GM21619 (cell line): ENCODE results near the gene PRKCE.

Experiments used
- ATAC-seq: cut with Tn5 transposase; IDR thresholded peaks from one replicate; pipeline ENCODE4 v1.9.1; 2021; ENCODE audit not compliant: unreplicated experiment

Gene PRKCE

DNA sequence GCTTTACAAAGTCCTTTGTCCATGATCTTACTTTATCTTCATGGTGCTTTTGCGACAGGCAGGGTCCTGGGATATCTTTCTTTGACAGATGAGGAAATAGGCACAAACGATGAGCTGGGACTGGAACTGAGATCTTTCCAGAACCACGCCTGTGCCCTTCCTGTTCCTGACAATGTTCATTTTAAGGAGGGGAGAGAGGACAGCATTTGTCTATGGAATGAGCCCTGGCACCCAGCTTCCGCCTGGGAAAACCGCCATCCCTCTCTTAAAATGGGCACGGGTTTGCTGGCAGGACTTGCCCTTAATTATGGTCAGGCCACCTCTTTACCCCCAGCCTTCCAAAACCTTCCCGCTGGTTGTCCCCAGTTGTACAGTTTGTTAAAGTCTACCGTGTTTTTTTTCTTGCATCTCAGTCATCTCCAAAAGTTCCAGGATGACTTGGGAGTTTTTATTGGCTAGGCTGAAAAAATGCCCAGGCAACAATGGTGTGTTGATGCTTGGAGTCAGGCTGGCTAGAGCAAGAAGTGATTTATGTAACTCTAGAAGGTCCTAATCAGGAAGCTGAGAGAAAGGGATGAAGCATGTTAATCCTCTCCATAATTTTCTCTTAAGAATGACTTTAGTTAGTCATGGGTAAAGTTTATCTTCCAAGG, 380.8 kb downstream of the PRKCE start:
- ATAC-seq: no peak

DNA sequence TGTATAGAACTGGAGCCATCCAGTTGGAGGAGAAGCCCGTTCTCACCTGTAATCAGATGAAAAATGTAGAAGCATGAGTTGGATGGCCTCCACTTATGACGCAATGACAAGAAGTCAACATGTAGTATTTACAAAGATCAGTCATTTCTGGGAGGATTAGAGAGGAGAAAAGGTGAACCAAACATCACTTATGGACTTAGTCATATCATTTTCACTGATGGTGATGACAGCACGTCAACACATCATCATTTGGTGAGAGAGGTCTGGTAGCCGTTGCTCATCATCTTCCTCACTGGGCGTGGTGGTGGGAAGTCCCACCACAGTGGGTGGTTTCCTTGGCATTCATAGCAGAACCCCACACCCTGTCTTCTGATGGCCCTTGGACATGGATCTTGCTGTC, 381.5 kb downstream of the PRKCE start:
- ATAC-seq: no peak

DNA sequence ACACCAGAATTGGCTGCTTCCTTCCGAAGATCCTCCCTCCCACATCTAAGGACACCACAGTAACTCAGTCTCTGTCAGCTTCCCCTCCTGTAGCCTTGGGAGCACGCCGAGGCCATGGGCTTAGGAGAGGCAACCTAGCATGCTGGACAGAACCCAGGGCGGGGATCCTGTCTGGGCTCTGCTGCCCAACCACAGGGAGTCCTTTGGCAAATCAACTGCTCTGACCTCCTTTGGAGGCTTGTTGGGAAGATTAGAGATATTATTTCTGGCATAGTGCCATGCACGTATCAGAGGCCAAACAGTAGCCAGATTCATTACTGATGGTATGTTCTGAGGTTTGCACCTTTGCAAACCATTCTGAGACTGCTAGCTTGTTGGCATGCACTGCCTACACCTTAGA, 383.1 kb downstream of the PRKCE start:
- ATAC-seq: no peak

DNA sequence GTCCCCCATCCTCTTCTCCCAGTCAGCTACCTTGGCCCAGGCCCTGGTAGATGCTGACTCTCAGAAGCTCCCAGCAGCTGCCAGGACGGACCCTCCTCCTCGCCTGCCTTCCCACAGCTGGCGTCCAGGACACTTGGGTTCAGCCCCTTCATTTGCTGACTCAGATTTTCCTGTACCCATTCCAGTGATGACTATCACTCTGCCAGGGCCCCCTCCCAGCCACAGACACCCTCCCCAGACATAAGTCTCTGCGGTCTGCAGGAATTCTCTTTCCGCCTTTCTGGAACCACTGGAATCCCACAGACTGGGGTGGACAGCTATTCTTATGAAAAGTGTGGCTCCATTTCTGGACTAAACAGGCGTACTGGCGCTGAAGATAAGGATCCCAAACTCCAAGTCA, 385.5 kb downstream of the PRKCE start:
- no peak for ATAC-seq

DNA sequence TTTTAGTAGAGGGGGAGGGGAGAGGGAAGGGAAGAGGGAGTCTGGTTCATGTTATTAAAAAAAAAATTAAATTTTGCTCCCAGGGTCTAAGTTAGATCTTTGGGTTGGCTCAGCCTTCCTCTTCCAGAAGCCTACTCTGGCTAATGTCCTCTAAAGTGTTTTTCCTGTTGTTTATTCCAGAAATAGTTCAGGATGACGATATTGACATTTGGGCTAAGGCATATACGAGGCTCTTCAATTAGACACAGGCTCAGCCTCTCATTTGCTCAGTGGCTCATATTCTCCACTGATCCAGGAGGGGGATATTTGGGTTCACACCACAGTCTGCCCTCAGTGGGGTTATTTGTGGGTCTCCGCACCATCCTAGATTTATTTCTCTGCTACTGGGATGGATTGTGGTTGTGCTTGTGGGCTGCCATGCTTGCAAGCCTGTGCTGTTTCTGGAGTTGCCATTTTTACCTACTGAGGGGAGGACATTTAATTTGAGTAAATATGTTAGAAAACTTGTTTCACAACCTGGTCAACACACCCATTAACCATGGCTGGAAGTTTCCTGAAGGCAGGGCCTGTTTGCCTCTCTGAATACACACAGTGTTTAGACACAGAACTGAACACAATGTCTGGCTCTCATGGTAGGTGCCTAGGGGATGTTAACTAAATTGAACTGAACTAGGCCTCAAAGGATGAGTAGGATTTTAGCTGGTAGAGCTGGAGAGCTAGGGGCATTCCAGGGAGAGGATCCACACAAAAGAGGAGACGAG, 388.2 kb downstream of the PRKCE start:
- ATAC-seq: no peak

DNA sequence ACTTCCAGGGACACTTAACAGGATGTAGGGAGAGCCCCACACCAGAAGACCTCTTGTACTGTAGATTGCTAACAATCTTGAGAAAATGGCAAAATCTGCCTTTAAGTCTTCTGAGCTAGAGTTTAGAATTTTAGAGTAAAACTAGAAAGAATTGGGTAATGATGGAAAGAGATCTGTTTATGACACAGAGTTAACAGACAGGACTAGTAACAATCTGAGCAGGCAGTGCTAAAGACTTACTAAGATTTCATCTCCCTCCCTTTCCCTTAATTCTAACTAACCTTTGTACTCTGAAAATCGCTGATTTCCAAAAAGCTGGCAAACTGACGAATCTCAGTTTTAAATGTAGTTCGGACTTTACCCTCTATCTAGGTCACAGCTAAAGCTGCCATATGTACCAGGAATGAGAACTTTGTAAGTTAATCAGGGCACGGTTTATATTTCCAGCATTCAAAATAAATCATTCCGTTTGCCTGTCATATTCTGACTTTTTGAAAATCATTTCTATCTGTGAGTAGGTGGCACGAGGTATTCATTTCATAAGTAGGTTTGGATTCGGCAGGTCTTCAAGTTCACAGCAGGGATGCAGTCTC, 389.2 kb downstream of the PRKCE start:
- no peak for ATAC-seq

GRCh38 chr2:46041434-46041833, 390.0 kb downstream of the PRKCE start:
- ATAC-seq: no peak

- no peak for ATAC-seq
Measured at GRCh38 chr2:46042207-46042637, 390.7 kb downstream of the PRKCE start.

DNA sequence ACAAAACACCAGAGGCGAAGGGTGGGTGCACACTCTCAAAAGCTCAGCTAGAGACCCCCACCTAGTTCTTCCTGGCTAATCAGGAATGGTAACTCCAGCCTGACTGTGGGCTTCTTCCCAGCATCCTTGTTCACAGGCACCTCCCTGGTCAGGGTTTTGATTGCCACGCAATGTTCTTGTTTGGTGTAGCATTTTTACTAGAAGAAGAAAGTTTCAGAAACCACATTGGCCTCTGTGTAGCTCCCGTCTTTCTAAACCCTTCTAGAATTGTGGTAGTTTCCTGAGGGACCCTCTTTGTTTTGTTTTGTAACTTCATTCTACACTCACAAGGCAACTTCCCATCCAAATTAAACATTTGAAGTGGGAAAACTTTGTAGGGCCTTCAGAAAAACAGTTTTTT, 391.2 kb downstream of the PRKCE start:
- no peak for ATAC-seq

- no peak for ATAC-seq
Measured at GRCh38 chr2:46045888-46046287, 394.4 kb downstream of the PRKCE start.

DNA sequence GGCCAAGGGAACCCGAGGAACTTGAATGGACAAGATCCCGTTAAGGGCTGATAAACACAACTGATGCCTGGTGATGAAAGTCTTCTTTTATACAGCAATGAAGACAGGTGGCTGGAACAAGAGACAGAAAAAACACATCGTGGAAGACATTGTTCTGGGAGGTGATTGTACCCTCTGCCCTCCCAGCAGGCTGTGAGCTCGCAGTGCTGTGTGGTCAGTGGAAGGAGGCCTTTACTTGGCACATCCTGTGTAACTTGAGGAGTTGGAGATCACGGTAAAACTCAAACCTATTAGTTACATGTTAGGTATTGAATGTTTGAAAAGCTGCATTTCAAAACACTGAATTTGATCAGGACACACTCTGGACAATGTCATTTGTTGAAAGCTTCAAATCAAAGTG, 395.8 kb downstream of the PRKCE start:
- ATAC-seq: no peak

GRCh38 chr2:46048693-46049092, 397.2 kb downstream of the PRKCE start:
- no peak for ATAC-seq

DNA sequence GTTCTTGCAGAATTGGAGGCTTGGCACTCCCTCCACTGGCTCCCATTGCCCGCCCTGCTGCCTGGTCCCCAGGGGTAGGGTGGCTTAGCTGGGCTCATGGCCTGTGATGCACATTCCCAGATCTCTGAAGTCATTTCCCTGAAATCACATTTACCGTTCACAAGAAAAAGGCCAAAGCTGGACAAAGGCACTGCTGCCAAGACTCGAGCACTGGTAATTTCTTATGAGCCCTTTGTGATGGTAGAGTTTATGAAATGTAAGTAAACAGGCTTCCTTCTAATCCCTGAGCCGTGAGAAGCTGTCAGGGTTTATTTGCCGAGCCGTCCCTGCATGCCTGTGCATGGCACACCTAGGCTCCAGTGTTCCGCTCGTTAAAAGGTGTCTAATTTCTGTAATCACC, 398.6 kb downstream of the PRKCE start:
- no peak for ATAC-seq

GRCh38 chr2:46050489-46050888, 399.0 kb downstream of the PRKCE start:
- ATAC-seq: no peak

DNA sequence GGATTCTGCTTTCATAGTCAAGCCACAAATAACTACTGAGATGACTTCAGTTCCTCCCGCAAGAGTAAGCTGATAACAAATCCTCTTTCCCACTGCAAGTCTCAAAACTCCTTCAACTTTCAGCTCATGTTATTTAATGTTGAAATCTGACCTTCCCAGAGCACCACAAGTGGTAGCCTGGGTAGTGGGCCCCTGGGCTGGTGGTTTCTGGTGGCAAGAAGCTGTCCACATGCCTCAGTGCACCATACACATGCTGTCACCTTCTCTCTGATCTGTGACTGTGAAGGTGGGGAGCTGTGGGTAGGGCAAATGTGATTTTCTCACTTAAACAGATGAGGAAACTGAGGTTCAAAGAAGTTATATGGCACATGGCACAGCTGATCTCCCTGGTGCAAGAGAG, 399.6 kb downstream of the PRKCE start:
- no peak for ATAC-seq

GRCh38 chr2:46053564-46053963, 402.1 kb downstream of the PRKCE start:
- ATAC-seq: no peak

- ATAC-seq: no peak
Measured at GRCh38 chr2:46056541-46056940, 405.1 kb downstream of the PRKCE start.

DNA sequence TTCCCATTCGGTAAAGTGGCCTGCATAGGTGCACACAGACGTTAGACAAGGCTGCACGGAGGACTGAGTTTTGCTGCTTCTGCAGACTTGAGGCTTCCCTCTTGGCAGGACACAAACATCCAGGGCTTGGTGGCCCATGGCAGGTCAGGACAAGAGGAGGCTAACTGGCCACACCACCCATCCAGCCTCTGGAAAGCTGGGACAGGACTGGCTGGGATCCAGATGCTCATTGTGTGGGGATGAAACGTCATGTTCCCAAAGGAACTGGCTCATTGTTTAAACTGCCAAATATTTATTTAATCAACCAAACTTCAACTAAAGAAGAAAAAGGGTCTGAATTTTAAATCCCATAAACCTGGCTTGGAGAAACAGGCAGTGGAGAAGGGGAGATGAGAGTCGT, 406.7 kb downstream of the PRKCE start:
- ATAC-seq: no peak

DNA sequence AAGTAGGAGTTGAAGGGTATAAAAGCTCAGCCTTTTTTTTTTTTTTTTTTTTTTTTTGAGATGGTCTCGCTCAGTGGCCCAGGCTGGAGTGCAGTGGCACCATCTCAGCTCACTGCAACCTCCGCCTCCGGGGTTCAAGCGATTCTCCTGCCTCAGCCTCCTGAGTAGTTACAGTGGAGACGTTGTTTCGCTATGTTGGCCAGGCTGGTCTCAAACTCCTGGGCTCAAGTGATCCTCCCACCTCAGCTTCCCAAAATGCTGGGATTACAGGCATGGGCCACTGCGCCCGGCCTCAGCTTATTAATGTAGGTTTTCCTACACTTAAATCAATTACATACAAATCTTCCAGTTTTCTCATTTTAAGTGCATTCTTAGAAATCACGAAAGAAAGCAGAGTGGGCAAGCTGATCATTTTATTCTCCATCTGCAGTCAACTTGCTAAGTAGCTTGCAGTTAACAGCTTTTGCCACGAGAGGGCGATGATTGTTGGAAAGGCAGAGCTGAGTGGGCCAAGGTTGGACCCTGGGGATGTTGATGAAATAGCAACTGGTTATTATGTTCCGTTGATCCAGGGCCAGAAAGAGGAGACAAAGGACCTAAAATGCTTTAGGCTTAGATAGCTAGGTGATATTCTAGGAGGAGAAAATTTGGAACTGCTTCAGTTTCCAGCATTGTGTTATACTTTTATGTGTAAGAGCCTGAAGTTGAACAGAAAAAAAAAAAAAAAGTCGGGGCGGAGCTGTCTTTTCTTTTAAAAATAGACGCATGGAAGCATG, 411.4 kb downstream of the PRKCE start:
- no peak for ATAC-seq

GRCh38 chr2:46064396-46064795, 412.9 kb downstream of the PRKCE start:
- ATAC-seq: no peak

DNA sequence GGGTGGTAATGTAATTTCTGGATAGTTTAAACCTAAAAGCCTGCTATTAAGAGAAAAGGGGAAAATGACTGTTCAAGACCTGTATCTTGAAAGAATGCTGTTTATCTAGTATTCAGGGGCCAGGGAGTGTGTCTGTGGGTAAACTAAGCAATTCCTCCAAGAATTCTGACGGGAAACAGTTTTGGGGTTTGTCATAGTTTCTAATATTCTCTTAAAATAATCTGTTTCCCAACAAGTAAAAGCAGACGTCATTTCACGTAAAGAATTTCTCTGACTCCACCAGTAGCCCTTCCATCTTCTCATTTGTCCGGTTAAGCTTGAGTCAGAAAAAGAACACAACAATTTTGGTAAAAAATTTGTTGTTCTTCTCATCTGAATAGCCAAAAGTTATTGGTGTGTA, 413.7 kb downstream of the PRKCE start:
- no peak for ATAC-seq

DNA sequence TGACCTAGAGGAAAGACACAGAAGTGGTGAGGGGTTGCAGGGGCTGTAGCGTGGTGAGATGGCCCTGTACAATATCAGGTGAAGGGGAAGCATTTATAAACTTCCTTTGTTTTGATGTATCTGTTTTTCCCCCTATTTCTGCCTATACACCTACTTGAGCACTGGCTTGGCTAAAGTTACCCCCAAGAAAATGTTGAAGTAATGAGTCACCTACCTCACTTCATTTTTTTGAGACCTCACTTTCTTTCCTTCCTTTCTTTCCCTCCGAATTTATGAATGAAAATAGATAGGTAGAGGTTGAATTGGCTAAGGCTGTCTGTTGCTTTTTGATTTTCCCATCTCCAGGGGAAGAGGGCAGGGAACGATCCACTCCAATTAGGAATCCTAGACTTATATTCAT, 414.6 kb downstream of the PRKCE start:
- no peak for ATAC-seq
